ENCODE measurements around the gene MAPKAP1.

GRCh38 chr9:125509476-125509875 lies 197.5 kb downstream of the MAPKAP1 start:
- no peak for TF ChIP-seq CTCF (IDR thresholded peaks at IDR 0.05; ENCODE audit: low read length)
- no peak for TF ChIP-seq EZH2 (IDR thresholded peaks at IDR 0.05; ENCODE audit: borderline replicate concordance, low read length)
